ENCODE measurements around the gene XKR3.

XKR3 gene

GRCh38 chr22:16793831-16794230, 31.4 kb downstream of the XKR3 start:
- H3K4me3 ChIP-seq (ENCODE audit: low read depth, low read length), result no peak overlapping the region
- no peak for DNase-seq (ENCODE audit: low read depth)
- no peak for TF ChIP-seq CTCF (IDR thresholded peaks at IDR 0.05; ENCODE audit: insufficient read depth, low read depth, low read length, missing control alignments)

- no peak for TF ChIP-seq CTCF (IDR thresholded peaks at IDR 0.05; ENCODE audit: insufficient read depth, low read depth, low read length, missing control alignments)
- no peak for DNase-seq (ENCODE audit: low read depth)
These were observed 35.2 kb downstream of the XKR3 start for GRCh38 chr22:16789860-16790493.

GRCh38 chr22:16783930-16784354, 41.3 kb downstream of the XKR3 start:
- no peak overlapping the region for H3K4me3 ChIP-seq (ENCODE audit: low read depth, low read length)
- DNase-seq (ENCODE audit: low read depth), result peak; percentile 2
- TF ChIP-seq CTCF (IDR thresholded peaks at IDR 0.05; ENCODE audit: insufficient read depth, low read depth, low read length, missing control alignments), result peak; percentile 21

More at GRCh38 chr22:16789860-16790493, 35.2 kb downstream of the XKR3 start:
- H3K4me3 ChIP-seq (ENCODE audit: low read depth, low read length), result no peak overlapping the region

- TF ChIP-seq CTCF (IDR thresholded peaks at IDR 0.05; ENCODE audit: insufficient read depth, low read depth, low read length, missing control alignments), result no peak
- no peak overlapping the region for H3K4me3 ChIP-seq (ENCODE audit: low read depth, low read length)
- DNase-seq (ENCODE audit: low read depth), result no peak
These were observed 41.8 kb downstream of the XKR3 start for GRCh38 chr22:16783453-16783852.

GRCh38 chr22:16781764-16782329, 43.4 kb downstream of the XKR3 start:
- no peak for DNase-seq (ENCODE audit: low read depth)
- H3K4me3 ChIP-seq (ENCODE audit: low read depth, low read length), result no peak overlapping the region
- TF ChIP-seq CTCF (IDR thresholded peaks at IDR 0.05; ENCODE audit: insufficient read depth, low read depth, low read length, missing control alignments), result no peak

GRCh38 chr22:16781074-16781763, 44.0 kb downstream of the XKR3 start:
- H3K4me3 ChIP-seq (ENCODE audit: low read depth, low read length), result no peak overlapping the region
- no peak for DNase-seq (ENCODE audit: low read depth)
- no peak for TF ChIP-seq CTCF (IDR thresholded peaks at IDR 0.05; ENCODE audit: insufficient read depth, low read depth, low read length, missing control alignments)

All from GM12865 (cell line).